Esophagus squamous epithelium (tissue), 5 donors: ENCODE measurements around the gene MMP3. TPM values are rescaled to one million over a fixed set of nuclear protein-coding genes. Genes with fewer than 3 reads are reported as not detected.

ENCODE experiments used
- DNase-seq: peaks from one replicate; lab custom pipeline; 2025; lab: John Stamatoyannopoulos, UW
- H3K27ac ChIP-seq, 4 donors: fragments of 200-600 bp; sonication (generic); one replicate each; pipeline ENCODE4 v1.5.1; 2016 to 2019; ENCODE audit warnings: mild to moderate bottlenecking in 1 of 4
- H3K27me3 ChIP-seq, 4 donors: fragments of 200-600 bp; sonication (generic); 1 replicate in 3 of 4; 2 replicates in 1 of 4; pipeline versions ENCODE4 v1.5.1 to v1.6.0; 2017 to 2021; ENCODE audit warnings: antibody characterized with exemption in 1 of 4
- H3K36me3 ChIP-seq, 3 donors: fragments of 200-600 bp; sonication (generic); one replicate each; pipeline ENCODE4 v1.5.1; 2016 to 2019
- H3K4me1 ChIP-seq, 3 donors: fragments of 200-600 bp; sonication (generic); one replicate each; pipeline ENCODE4 v1.5.1; 2017 to 2019
- H3K4me3 ChIP-seq, 4 donors: fragments of 200-600 bp; sonication (generic); 1 replicate in 3 of 4; 2 replicates in 1 of 4; pipeline ENCODE4 v1.5.1; 2016 to 2019; ENCODE audit warnings: mild to moderate bottlenecking in 2 of 4, moderate library complexity in 1 of 4
- H3K9me3 ChIP-seq, 3 donors: fragments of 200-600 bp; sonication (generic); one replicate each; pipeline ENCODE4 v1.5.1; 2016 to 2019
- CTCF ChIP-seq, 6 experiments: fragments of 450-650 bp in 4 of 6; fragments of 200-600 bp in 2 of 6; sonication (generic) in 2 of 6; IDR thresholded peaks; one replicate each; pipeline ENCODE4 v1.5.1; 2016 to 2019; ENCODE audit warnings: antibody characterized with exemption in 6 of 6, mild to moderate bottlenecking in 4 of 6, moderate library complexity in 4 of 6
- POLR2A ChIP-seq, 4 donors: fragments of 450-650 bp; IDR thresholded peaks; one replicate each; pipeline ENCODE4 v1.6.1; 2017; ENCODE audit warnings: antibody characterized with exemption in 4 of 4, mild to moderate bottlenecking in 4 of 4, moderate library complexity in 3 of 4
- WGBS, 2 donors: methylation state at CpG; one replicate each; pipeline ENCODE4 v1.1.5; 2018; 5-methylcytosine and 5-hydroxymethylcytosine counted together
- intact Hi-C: fragments of 100-400 bp; cut with DNase I; formaldehyde crosslinking; loops from one replicate; pipeline ENCODE4 v1.15.0; 2022
- total RNA-seq, 4 donors: library from RNA; depleted of rRNA; stranded (reverse); fragments of >200 nt; gene quantifications; one replicate each; pipeline ENCODE4 v1.1.0, GENCODE V29; 2016
- donor health status: DM: yes; HTN: yes; CAD: no.

The MMP3 gene
- total RNA-seq, 4 donors from 2014 or later: not detected

- no peak for TF ChIP-seq CTCF (IDR thresholded peaks at IDR 0.05)
- TF ChIP-seq POLR2A (IDR thresholded peaks at IDR 0.05): no peak
Measured at GRCh38 chr11:102812188-102812587, 31.2 kb downstream of the MMP3 start.

GRCh38 chr11:102810950-102811660, 32.3 kb downstream of the MMP3 start:
- no peak overlapping the region for H3K4me3 ChIP-seq
- no peaks in the 10 kb centered on the region for H3K4me1 ChIP-seq
- TF ChIP-seq POLR2A (IDR thresholded peaks at IDR 0.05) (no peak), CTCF (IDR thresholded peaks at IDR 0.05) (peak in 5 of 6 experiments; percentile 18 to 54 (median 28))
- WGBS, 2 donors: 3 to 10% methylated on average over 3 of the region's 3 CpGs
- intact Hi-C loops: loop anchor here (10.0 kb wide), 1 partner anchor 124 kb away; no protein-coding TSS in a partner anchor
- no peak for DNase-seq
- H3K36me3 ChIP-seq: no peaks in the 10 kb centered on the region
- H3K27ac ChIP-seq: no peak overlapping the region
- H3K9me3 ChIP-seq: no peaks in the 10 kb centered on the region
- peaks cover 0 to 10% (median 0%) of the 10 kb centered on the region in 4 donors for H3K27me3 ChIP-seq

More at GRCh38 chr11:102812188-102812587, 31.2 kb downstream of the MMP3 start:
- Histone ChIP-seq H3K4me3 (no peak overlapping the region), H3K27ac (no peak overlapping the region), H3K4me1 (no peaks in the 10 kb centered on the region), H3K9me3 (no peaks in the 10 kb centered on the region), H3K27me3 (peaks cover 0 to 10% (median 0%) of the 10 kb centered on the region in 4 donors), H3K36me3 (no peaks in the 10 kb centered on the region)
- DNase-seq: no peak
- intact Hi-C loops: loop anchor here (10.0 kb wide), 1 partner anchor 123 kb away; no protein-coding TSS in a partner anchor
- 74 to 75% methylated on average over 3 of the region's 3 CpGs for WGBS, 2 donors

- Histone ChIP-seq H3K4me3 (no peak overlapping the region), H3K27ac (no peak overlapping the region), H3K9me3 (no peaks in the 10 kb centered on the region), H3K36me3 (no peaks in the 10 kb centered on the region), H3K27me3 (peaks cover 0 to 11% (median 0%) of the 10 kb centered on the region in 4 donors), H3K4me1 (no peaks in the 10 kb centered on the region)
- intact Hi-C loops: loop anchor here (10.0 kb wide), 1 partner anchor 125 kb away; no protein-coding TSS in a partner anchor
- WGBS, 2 donors: 80 to 84% methylated on average over 2 of the region's 2 CpGs
- TF ChIP-seq CTCF (IDR thresholded peaks at IDR 0.05): no peak
- no peak for TF ChIP-seq POLR2A (IDR thresholded peaks at IDR 0.05)
- DNase-seq: no peak
Measured at GRCh38 chr11:102809971-102810370, 33.4 kb downstream of the MMP3 start.

GRCh38 chr11:102807921-102808320, 35.5 kb downstream of the MMP3 start:
- 73 to 84% methylated on average over 10 of the region's 19 CpGs for WGBS, 2 donors
- Histone ChIP-seq H3K27me3 (peaks cover 0 to 13% (median 0%) of the 10 kb centered on the region in 4 donors), H3K4me3 (no peak overlapping the region), H3K27ac (no peak overlapping the region), H3K36me3 (no peaks in the 10 kb centered on the region), H3K4me1 (no peaks in the 10 kb centered on the region), H3K9me3 (no peaks in the 10 kb centered on the region)
- intact Hi-C loops: no loop called here
- DNase-seq: no peak
- TF ChIP-seq POLR2A (IDR thresholded peaks at IDR 0.05) (no peak), CTCF (IDR thresholded peaks at IDR 0.05) (peak in 2 of 6 experiments; percentile 17 to 43)

GRCh38 chr11:102806296-102806695, 37.1 kb downstream of the MMP3 start:
- DNase-seq: no peak
- H3K9me3 ChIP-seq: no peaks in the 10 kb centered on the region
- H3K4me3 ChIP-seq: no peak overlapping the region
- no peaks in the 10 kb centered on the region for H3K36me3 ChIP-seq
- H3K27ac ChIP-seq: no peak overlapping the region
- WGBS, 2 donors: 81% methylated on average over 3 of the region's 3 CpGs
- no peaks in the 10 kb centered on the region for H3K4me1 ChIP-seq
- peaks cover 0 to 13% (median 0%) of the 10 kb centered on the region in 4 donors for H3K27me3 ChIP-seq
- intact Hi-C loops: no loop called here
- TF ChIP-seq POLR2A (IDR thresholded peaks at IDR 0.05) (no peak), CTCF (IDR thresholded peaks at IDR 0.05) (no peak)
